MCF 10A (cell line): ENCODE measurements around the gene CYP4F2. TPM values are rescaled to one million over a fixed set of nuclear protein-coding genes. Genes with fewer than 3 reads are reported as not detected.
"Not testable (repeated sequence)": the region's sequence is repeated elsewhere in the genome, so short reads cannot be mapped to it uniquely, and the experiment has no call there.

ENCODE experiments used
- BruUV-seq: library from RNA; stranded (reverse); fragments of 400-500 nt; replicated peaks from 2 replicates; lab custom pipeline; 2021; lab: Mats Ljungman, UMichigan
- CTCF ChIA-PET: fragments of 300-600 bp; sonication (Branson Sonifier 250); formaldehyde crosslinking; extraction: SDS; loops from one replicate; lab custom pipeline; 2021; ENCODE audit warnings: antibody characterized with exemption, inconsistent platforms; lab: Yijun Ruan, JAX
- POLR2A ChIA-PET: fragments of 300-600, 350-650 bp; sonication (Branson Sonifier 250); formaldehyde crosslinking; extraction: SDS; loops from one replicate; lab custom pipeline; 2020; ENCODE audit warnings: antibody characterized with exemption, inconsistent platforms; lab: Yijun Ruan, JAX
- DNase-seq: peaks from one replicate; pipeline ENCODE4 v3.0.0-alpha.2; 2018; ENCODE audit not compliant: unreplicated experiment
- H3K27ac Mint-ChIP-seq: one replicate; pipeline ENCODE4 v1.8.0; 2022; ENCODE audit warnings: mild to moderate bottlenecking, low read depth, mixed read lengths; ENCODE audit not compliant: unreplicated experiment
- H3K27me3 Mint-ChIP-seq: one replicate; pipeline ENCODE4 v1.8.0; 2022; ENCODE audit warnings: mixed read lengths; ENCODE audit not compliant: insufficient read depth, unreplicated experiment
- H3K36me3 Mint-ChIP-seq: one replicate; pipeline ENCODE4 v1.8.0; 2022; ENCODE audit warnings: mild to moderate bottlenecking, moderate library complexity, mixed read lengths; ENCODE audit not compliant: insufficient read depth, unreplicated experiment
- H3K4me1 Mint-ChIP-seq: one replicate; pipeline ENCODE4 v1.8.0; 2022; ENCODE audit warnings: mixed read lengths; ENCODE audit not compliant: insufficient read depth, unreplicated experiment
- H3K4me3 Mint-ChIP-seq: one replicate; pipeline ENCODE4 v1.8.0; 2022; ENCODE audit warnings: mild to moderate bottlenecking, moderate library complexity, mixed read lengths; ENCODE audit not compliant: unreplicated experiment
- H3K9me3 Mint-ChIP-seq: one replicate; pipeline ENCODE4 v1.8.0; 2022; ENCODE audit warnings: mixed read lengths; ENCODE audit not compliant: unreplicated experiment
- CTCF ChIP-seq: fragments of 200-600 bp; IDR thresholded peaks from one replicate; pipeline ENCODE4 v1.8.0; 2022; ENCODE audit warnings: antibody characterized with exemption, mild to moderate bottlenecking; ENCODE audit not compliant: unreplicated experiment
- intact Hi-C: fragments of 100-400 bp; cut with micrococcal nuclease; formaldehyde crosslinking; loops from 2 replicates; pipeline ENCODE4 v1.14.1; 2022
- total RNA-seq: library from RNA; stranded (reverse); gene quantifications from 2 replicates; pipeline ENCODE4 v1.2.3, GENCODE V29; 2022

The CYP4F2 gene
- total RNA-seq, 1 experiment from 2014 or later, result 0.14 TPM

- no peak overlapping the region for H3K4me3 Mint-ChIP-seq
- ChIA-PET POLR2A (no interaction called here), CTCF (no interaction called here)
- BruUV-seq, result no TSS peak
- H3K27me3 Mint-ChIP-seq, result peaks cover 5% of the 10 kb centered on the region
- H3K27ac Mint-ChIP-seq, result no peak overlapping the region
- TF ChIP-seq CTCF, result no peak
- peaks cover 14% of the 10 kb centered on the region for H3K4me1 Mint-ChIP-seq
- no peaks in the 10 kb centered on the region for H3K36me3 Mint-ChIP-seq
- H3K9me3 Mint-ChIP-seq, result no peaks in the 10 kb centered on the region
- intact Hi-C loops, result no loop called here
- DNase-seq, result no peak
These were observed 39.1 kb upstream of the CYP4F2 start for GRCh38 chr19:15936950-15937349.

- Mint-ChIP-seq H3K27ac (no peak overlapping the region), H3K4me1 (peaks cover 14% of the 10 kb centered on the region), H3K27me3 (no peaks in the 10 kb centered on the region), H3K36me3 (no peaks in the 10 kb centered on the region), H3K9me3 (no peaks in the 10 kb centered on the region), H3K4me3 (no peak overlapping the region)
- no peak for TF ChIP-seq CTCF
- BruUV-seq, result no TSS peak
- intact Hi-C loops, result no loop called here
- no peak for DNase-seq
- ChIA-PET POLR2A (no interaction called here), CTCF (no interaction called here)
These were observed 38.3 kb upstream of the CYP4F2 start for GRCh38 chr19:15936173-15936572.

- peak overlapping the region; percentile 93 for H3K27ac Mint-ChIP-seq
- no peaks in the 10 kb centered on the region for H3K36me3 Mint-ChIP-seq
- DNase-seq, result no peak
- CTCF ChIA-PET, result no interaction called here
- peaks cover 14% of the 10 kb centered on the region for H3K4me1 Mint-ChIP-seq
- no peak for TF ChIP-seq CTCF
- BruUV-seq, result no TSS peak
- H3K27me3 Mint-ChIP-seq, result no peaks in the 10 kb centered on the region
- intact Hi-C loops, result no loop called here
- no peaks in the 10 kb centered on the region for H3K9me3 Mint-ChIP-seq
- POLR2A ChIA-PET, result interaction anchor here (0.6 to 1.0 kb wide), 2 partner anchors 9 to 381 kb away, joined by 3 read pairs; no protein-coding TSS in a partner anchor
- no peak overlapping the region for H3K4me3 Mint-ChIP-seq
These were observed 37.4 kb upstream of the CYP4F2 start for GRCh38 chr19:15935167-15935702.

- Mint-ChIP-seq H3K9me3 (no peaks in the 10 kb centered on the region), H3K4me1 (peaks cover 14% of the 10 kb centered on the region), H3K36me3 (no peaks in the 10 kb centered on the region), H3K4me3 (peak within 1 kb of the TSS; percentile 69), H3K27me3 (no peaks in the 10 kb centered on the region), H3K27ac (peak within 1 kb of the TSS; percentile 93)
- intact Hi-C loops, result no loop called here
- ChIA-PET POLR2A (interaction anchor here (0.7 to 1.0 kb wide), 2 partner anchors 97 to 380 kb away, joined by 3 read pairs; no protein-coding TSS in a partner anchor), CTCF (interaction anchor here (0.6 kb wide), 1 partner anchor 134 kb away, joined by 5 read pairs; no protein-coding TSS in a partner anchor)
- peak; percentile 94 for DNase-seq
- BruUV-seq, result no TSS peak
- no peak for TF ChIP-seq CTCF
These were observed 36.6 kb upstream of the CYP4F2 start, which contains the start of gene CYP4F11 for GRCh38 chr19:15934332-15935078. TSS of gene CYP4F11 (minus strand) at chr19:15934529. CDS start at chr19:15934408, 121 bp downstream.

GRCh38 chr19:15933761-15934331, 36.0 kb upstream of the CYP4F2 start:
- intact Hi-C loops, H3K36me3 Mint-ChIP-seq, DNase-seq, H3K9me3 Mint-ChIP-seq, CTCF ChIA-PET, H3K27me3 Mint-ChIP-seq, BruUV-seq: not testable (repeated sequence)
- POLR2A ChIA-PET, result interaction anchor here (0.7 kb wide), 1 partner anchor 96 kb away, joined by 3 read pairs; no protein-coding TSS in a partner anchor
- H3K4me1 Mint-ChIP-seq, result peaks cover 14% of the 10 kb centered on the region
- peak overlapping the region; percentile 93 for H3K27ac Mint-ChIP-seq
- H3K4me3 Mint-ChIP-seq, result peak overlapping the region; percentile 69
